Fibroblast of gingiva (primary cell): ENCODE measurements around the gene RNU2-63P.
"Not testable (repeated sequence)": the region's sequence is repeated elsewhere in the genome, so short reads cannot be mapped to it uniquely, and the experiment has no call there.

Source experiments
- DNase-seq: peaks from one replicate; pipeline ENCODE4 v3.0.0-alpha.2; 2011; ENCODE audit warnings: low read depth

The RNU2-63P gene

GRCh38 chr2:87981182-87981581 lies 35.2 kb downstream of the RNU2-63P start:
- DNase-seq, result not testable (repeated sequence)

- DNase-seq, result not testable (repeated sequence)
These were observed 44.0 kb downstream of the RNU2-63P start for GRCh38 chr2:87972385-87972784.
